Measurements from ENCODE around the gene ZNF385B.

ZNF385B gene

DNA sequence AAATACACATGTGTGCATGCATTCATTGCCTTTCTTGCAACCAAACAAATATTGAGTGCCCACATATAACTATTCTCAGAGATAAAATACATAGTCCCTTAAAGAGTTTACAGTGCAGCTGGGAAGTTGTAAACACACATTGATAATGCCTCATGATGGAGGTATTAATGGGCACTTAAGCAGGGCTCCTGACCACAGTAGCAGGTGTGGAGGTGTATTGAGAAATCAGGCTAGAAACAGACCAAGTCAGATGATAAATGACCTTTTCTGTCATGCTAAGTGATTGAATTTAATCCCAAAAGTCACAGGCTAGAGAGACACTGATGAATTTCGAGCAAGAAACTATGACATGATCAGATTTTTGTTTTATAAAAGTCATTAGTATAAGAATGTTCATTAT is 157.7 kb downstream of the ZNF385B start:
- Histone ChIP-seq H3K79me2 (ENCODE audit: low read length) (no peaks in the 10 kb centered on the region), H3K4me3 (ENCODE audit: low read length) (no peak overlapping the region), H3K4me1 (ENCODE audit: low read length) (peaks cover 42% of the 10 kb centered on the region), H2AFZ (ENCODE audit: low read length) (no peak overlapping the region), H3K9me3 (replicated peaks; ENCODE audit: insufficient read depth, low read length) (no peaks in the 10 kb centered on the region), H3K27me3 (replicated peaks; ENCODE audit: insufficient read depth, low read length) (no peaks in the 10 kb centered on the region), H3K36me3 (replicated peaks; ENCODE audit: insufficient read depth, low read length) (no peaks in the 10 kb centered on the region), H3F3A (ENCODE audit: insufficient read depth, low read length) (peaks cover 10% of the 10 kb centered on the region; the same call in 1 of the 2 replicates), H3K4me2 (ENCODE audit: low read depth, low read length) (peak overlapping the region; percentile 8; the same call in 1 of the 2 replicates), H3K9me2 (replicated peaks; ENCODE audit: insufficient read depth, low read length) (no peaks in the 10 kb centered on the region), H3K9ac (ENCODE audit: low read length) (no peak overlapping the region), H3K27ac (ENCODE audit: low read length) (peak overlapping the region; percentile 29; the same call in 1 of the 2 replicates), H4K20me1 (ENCODE audit: insufficient read depth, low read length) (no peaks in the 10 kb centered on the region)
- peak; percentile 19 for DNase-seq
- no peak for TF ChIP-seq EZH2phosphoT487 (IDR thresholded peaks at IDR 0.05; ENCODE audit: low read length)

DNA sequence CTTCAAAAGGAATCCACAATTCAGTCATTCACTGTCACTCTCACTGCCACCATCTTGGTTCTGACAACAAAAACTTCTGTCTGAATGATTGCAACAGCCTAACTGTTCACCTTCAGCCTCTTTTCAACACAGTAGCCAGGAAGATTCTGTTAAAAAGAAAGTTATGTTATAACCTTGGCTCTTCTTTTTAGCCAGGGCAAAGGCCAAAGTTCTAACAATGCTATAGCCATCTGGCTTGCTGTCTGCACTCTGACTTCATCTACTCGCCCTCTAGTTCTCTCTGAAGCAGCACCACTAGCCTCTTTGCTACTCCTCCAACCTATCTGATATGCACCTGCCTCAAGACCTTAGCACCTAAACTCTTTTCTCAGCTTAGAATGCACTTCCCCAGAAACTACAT is 158.5 kb downstream of the ZNF385B start:
- Histone ChIP-seq H3K27ac (ENCODE audit: low read length) (peak overlapping the region; percentile 29; the same call in 1 of the 2 replicates), H3F3A (ENCODE audit: insufficient read depth, low read length) (peaks cover 10% of the 10 kb centered on the region; the same call in 1 of the 2 replicates), H3K9ac (ENCODE audit: low read length) (no peak overlapping the region), H3K4me2 (ENCODE audit: low read depth, low read length) (0 out of 2 replicates have a peak overlapping the region, but pooled peaks have one; percentile 4), H3K4me3 (ENCODE audit: low read length) (no peak overlapping the region), H2AFZ (ENCODE audit: low read length) (no peak overlapping the region), H3K9me3 (replicated peaks; ENCODE audit: insufficient read depth, low read length) (no peaks in the 10 kb centered on the region), H3K9me2 (replicated peaks; ENCODE audit: insufficient read depth, low read length) (no peaks in the 10 kb centered on the region), H3K79me2 (ENCODE audit: low read length) (no peaks in the 10 kb centered on the region), H3K36me3 (replicated peaks; ENCODE audit: insufficient read depth, low read length) (no peaks in the 10 kb centered on the region), H4K20me1 (ENCODE audit: insufficient read depth, low read length) (no peaks in the 10 kb centered on the region), H3K27me3 (replicated peaks; ENCODE audit: insufficient read depth, low read length) (no peaks in the 10 kb centered on the region), H3K4me1 (ENCODE audit: low read length) (peaks cover 42% of the 10 kb centered on the region)
- TF ChIP-seq EZH2phosphoT487 (IDR thresholded peaks at IDR 0.05; ENCODE audit: low read length) (no peak), EZH2 (optimal IDR thresholded peaks at IDR 0.05; ENCODE audit: low read depth, low read length) (no peak)
- TF ChIP-seq, protein P1, sequence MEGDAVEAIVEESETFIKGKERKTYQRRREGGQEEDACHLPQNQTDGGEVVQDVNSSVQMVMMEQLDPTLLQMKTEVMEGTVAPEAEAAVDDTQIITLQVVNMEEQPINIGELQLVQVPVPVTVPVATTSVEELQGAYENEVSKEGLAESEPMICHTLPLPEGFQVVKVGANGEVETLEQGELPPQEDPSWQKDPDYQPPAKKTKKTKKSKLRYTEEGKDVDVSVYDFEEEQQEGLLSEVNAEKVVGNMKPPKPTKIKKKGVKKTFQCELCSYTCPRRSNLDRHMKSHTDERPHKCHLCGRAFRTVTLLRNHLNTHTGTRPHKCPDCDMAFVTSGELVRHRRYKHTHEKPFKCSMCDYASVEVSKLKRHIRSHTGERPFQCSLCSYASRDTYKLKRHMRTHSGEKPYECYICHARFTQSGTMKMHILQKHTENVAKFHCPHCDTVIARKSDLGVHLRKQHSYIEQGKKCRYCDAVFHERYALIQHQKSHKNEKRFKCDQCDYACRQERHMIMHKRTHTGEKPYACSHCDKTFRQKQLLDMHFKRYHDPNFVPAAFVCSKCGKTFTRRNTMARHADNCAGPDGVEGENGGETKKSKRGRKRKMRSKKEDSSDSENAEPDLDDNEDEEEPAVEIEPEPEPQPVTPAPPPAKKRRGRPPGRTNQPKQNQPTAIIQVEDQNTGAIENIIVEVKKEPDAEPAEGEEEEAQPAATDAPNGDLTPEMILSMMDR (IDR thresholded peaks at IDR 0.05; ENCODE audit: low read length) = no peak
- peak; percentile 37 for DNase-seq

DNA sequence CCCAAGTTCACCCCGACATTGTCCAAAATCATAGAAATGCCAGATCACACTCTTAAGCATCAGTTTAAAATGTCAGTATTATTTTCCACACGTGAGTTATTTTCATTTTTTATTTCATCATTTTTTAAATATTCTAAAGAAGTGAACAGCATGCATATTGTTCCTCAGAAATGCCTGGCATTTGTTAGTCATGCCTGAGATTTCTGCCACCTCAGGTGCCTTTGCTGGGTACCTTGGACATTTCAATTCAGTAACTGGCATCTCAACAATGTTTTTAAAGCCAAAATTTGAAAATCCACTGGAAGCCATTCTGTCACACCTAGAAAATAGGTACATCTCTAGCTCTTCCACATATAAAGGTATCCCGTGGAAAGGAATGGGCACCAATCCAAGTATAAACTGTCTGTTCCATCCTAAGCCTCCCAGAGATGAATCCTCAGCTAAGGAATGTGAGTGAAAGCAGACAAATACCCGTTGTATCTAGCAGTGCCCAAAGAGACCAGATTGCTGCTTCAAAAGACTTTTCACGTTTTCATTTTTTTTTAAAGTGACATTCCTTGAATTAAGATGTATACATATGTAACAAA is 159.8 kb downstream of the ZNF385B start:
- Histone ChIP-seq H3K27me3 (replicated peaks; ENCODE audit: insufficient read depth, low read length) (no peaks in the 10 kb centered on the region), H2AFZ (ENCODE audit: low read length) (no peak overlapping the region), H3K36me3 (replicated peaks; ENCODE audit: insufficient read depth, low read length) (no peaks in the 10 kb centered on the region), H4K20me1 (ENCODE audit: insufficient read depth, low read length) (no peaks in the 10 kb centered on the region), H3K79me2 (ENCODE audit: low read length) (no peaks in the 10 kb centered on the region), H3F3A (ENCODE audit: insufficient read depth, low read length) (peaks cover 10% of the 10 kb centered on the region; the same call in 1 of the 2 replicates), H3K4me1 (ENCODE audit: low read length) (peaks cover 42% of the 10 kb centered on the region), H3K4me3 (ENCODE audit: low read length) (no peak overlapping the region), H3K27ac (ENCODE audit: low read length) (no peak overlapping the region), H3K9me3 (replicated peaks; ENCODE audit: insufficient read depth, low read length) (no peaks in the 10 kb centered on the region), H3K4me2 (ENCODE audit: low read depth, low read length) (peak overlapping the region; percentile 35; the same call in 1 of the 2 replicates), H3K9me2 (replicated peaks; ENCODE audit: insufficient read depth, low read length) (no peaks in the 10 kb centered on the region), H3K9ac (ENCODE audit: low read length) (no peak overlapping the region)
- TF ChIP-seq, protein P1 (IDR thresholded peaks at IDR 0.05; ENCODE audit: low read length) = no peak
- TF ChIP-seq EZH2phosphoT487 (IDR thresholded peaks at IDR 0.05; ENCODE audit: low read length) = no peak
- TF ChIP-seq EZH2 (optimal IDR thresholded peaks at IDR 0.05; ENCODE audit: low read depth, low read length) = no peak
- DNase-seq = no peak

DNA sequence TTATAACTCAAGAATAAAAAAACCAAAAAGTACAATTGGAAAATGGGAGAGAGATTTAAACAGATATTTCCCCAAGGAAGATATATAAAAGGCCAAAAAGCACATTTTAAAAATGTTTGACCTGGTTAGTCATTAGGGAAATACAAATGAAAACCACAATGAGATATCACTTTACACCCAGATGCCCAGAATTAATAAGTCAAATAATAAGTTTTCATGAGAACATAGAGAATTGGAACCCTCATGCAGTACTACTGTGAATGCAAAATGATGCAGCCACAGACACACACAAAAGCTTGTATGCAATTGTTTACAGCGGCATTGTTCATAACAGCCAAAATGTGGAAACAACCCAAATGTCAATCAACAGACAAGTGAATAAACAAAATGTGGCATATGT is 165.9 kb downstream of the ZNF385B start:
- H3K79me2 ChIP-seq (ENCODE audit: low read length) = no peaks in the 10 kb centered on the region
- no peak overlapping the region for H3K9ac ChIP-seq (ENCODE audit: low read length)
- no peaks in the 10 kb centered on the region for H4K20me1 ChIP-seq (ENCODE audit: insufficient read depth, low read length)
- H3K9me3 ChIP-seq (replicated peaks; ENCODE audit: insufficient read depth, low read length) = no peaks in the 10 kb centered on the region
- peaks cover 10% of the 10 kb centered on the region for H3K4me1 ChIP-seq (ENCODE audit: low read length)
- H3K9me2 ChIP-seq (replicated peaks; ENCODE audit: insufficient read depth, low read length) = no peaks in the 10 kb centered on the region
- TF ChIP-seq, protein P1 (IDR thresholded peaks at IDR 0.05; ENCODE audit: low read length) = no peak
- TF ChIP-seq EZH2phosphoT487 (IDR thresholded peaks at IDR 0.05; ENCODE audit: low read length) = no peak
- TF ChIP-seq EZH2 (optimal IDR thresholded peaks at IDR 0.05; ENCODE audit: low read depth, low read length) = no peak
- no peak overlapping the region for H3K27ac ChIP-seq (ENCODE audit: low read length)
- DNase-seq = no peak
- H3K4me3 ChIP-seq (ENCODE audit: low read length) = no peak overlapping the region
- no peaks in the 10 kb centered on the region for H3K36me3 ChIP-seq (replicated peaks; ENCODE audit: insufficient read depth, low read length)
- H3K27me3 ChIP-seq (replicated peaks; ENCODE audit: insufficient read depth, low read length) = no peaks in the 10 kb centered on the region
- H2AFZ ChIP-seq (ENCODE audit: low read length) = no peak overlapping the region
- H3F3A ChIP-seq (ENCODE audit: insufficient read depth, low read length) = no peaks in the 10 kb centered on the region
- H3K4me2 ChIP-seq (ENCODE audit: low read depth, low read length) = no peak overlapping the region

Measured in MM.1S (cell line).